ENCODE data around the gene JADE2.

GRCh38 chr5:134490255-134490924 lies 35.1 kb upstream of the JADE2 start:
- TF ChIP-seq POLR2A (IDR thresholded peaks at IDR 0.05) = no peak
- TF ChIP-seq, protein P1, sequence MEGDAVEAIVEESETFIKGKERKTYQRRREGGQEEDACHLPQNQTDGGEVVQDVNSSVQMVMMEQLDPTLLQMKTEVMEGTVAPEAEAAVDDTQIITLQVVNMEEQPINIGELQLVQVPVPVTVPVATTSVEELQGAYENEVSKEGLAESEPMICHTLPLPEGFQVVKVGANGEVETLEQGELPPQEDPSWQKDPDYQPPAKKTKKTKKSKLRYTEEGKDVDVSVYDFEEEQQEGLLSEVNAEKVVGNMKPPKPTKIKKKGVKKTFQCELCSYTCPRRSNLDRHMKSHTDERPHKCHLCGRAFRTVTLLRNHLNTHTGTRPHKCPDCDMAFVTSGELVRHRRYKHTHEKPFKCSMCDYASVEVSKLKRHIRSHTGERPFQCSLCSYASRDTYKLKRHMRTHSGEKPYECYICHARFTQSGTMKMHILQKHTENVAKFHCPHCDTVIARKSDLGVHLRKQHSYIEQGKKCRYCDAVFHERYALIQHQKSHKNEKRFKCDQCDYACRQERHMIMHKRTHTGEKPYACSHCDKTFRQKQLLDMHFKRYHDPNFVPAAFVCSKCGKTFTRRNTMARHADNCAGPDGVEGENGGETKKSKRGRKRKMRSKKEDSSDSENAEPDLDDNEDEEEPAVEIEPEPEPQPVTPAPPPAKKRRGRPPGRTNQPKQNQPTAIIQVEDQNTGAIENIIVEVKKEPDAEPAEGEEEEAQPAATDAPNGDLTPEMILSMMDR (IDR thresholded peaks at IDR 0.05) = no peak

Measured in heart left ventricle (tissue), 13 donors.